AG09319 (cell line): ENCODE data around the gene IGFN1.

Source experiments
- DNase-seq: peaks from one replicate; pipeline ENCODE4 v3.0.0-alpha.2; 2010; ENCODE audit warnings: low read depth; ENCODE audit errors: extremely low read depth
- CTCF ChIP-seq: IDR thresholded peaks from 2 replicates; pipeline ENCODE4 v1.5.1; 2011; ENCODE audit warnings: low read depth, mild to moderate bottlenecking, inconsistent platforms, low read length, moderate library complexity

The IGFN1 gene

GRCh38 chr1:201181323-201181722 is 9.3 kb upstream of the IGFN1 start:
- TF ChIP-seq CTCF: no peak
- DNase-seq: no peak

GRCh38 chr1:201181726-201182125 is 8.9 kb upstream of the IGFN1 start:
- DNase-seq: no peak
- no peak for TF ChIP-seq CTCF

- no peak for TF ChIP-seq CTCF
- no peak for DNase-seq
Observed at GRCh38 chr1:201183209-201183608, 7.4 kb upstream of the IGFN1 start.

- no peak for TF ChIP-seq CTCF
- no peak for DNase-seq
Observed at GRCh38 chr1:201183753-201184152, 6.9 kb upstream of the IGFN1 start.

- TF ChIP-seq CTCF: peak; percentile 77
Observed at GRCh38 chr1:201184307-201185122, 6.1 kb upstream of the IGFN1 start.

GRCh38 chr1:201185123-201185453 is 5.5 kb upstream of the IGFN1 start:
- no peak for TF ChIP-seq CTCF
- DNase-seq: no peak

More at GRCh38 chr1:201184307-201185122, 6.1 kb upstream of the IGFN1 start:
- DNase-seq: peak; percentile 53

GRCh38 chr1:201185527-201186128 is 5.0 kb upstream of the IGFN1 start:
- no peak for TF ChIP-seq CTCF
- DNase-seq: no peak
